ENCODE results near the gene GAREM1.
"Not testable (repeated sequence)": the region's sequence is repeated elsewhere in the genome, so short reads cannot be mapped to it uniquely, and the experiment has no call there.

Gene GAREM1

DNA sequence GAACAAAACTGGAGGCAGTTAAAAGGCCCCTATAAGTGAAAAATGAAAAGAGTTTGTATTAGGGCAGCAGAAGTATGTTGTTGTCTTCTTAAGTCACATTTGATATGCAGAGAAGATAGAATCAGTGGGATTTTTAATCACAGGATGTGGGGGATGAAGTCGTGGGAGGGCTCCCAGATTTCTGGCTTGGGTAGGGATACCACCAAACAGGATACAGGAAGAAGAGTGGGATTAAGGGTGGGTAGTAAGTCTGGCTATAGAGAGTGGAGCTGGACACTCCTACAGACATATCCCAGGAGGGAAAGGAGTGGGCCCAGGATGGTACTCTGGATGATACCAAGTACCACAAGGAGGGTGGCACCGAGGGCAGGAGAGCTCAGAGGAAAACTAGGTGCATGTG, 99.3 kb downstream of the GAREM1 start:
- no peak for DNase-seq (ENCODE audit: low read depth in 3 of 3)

DNA sequence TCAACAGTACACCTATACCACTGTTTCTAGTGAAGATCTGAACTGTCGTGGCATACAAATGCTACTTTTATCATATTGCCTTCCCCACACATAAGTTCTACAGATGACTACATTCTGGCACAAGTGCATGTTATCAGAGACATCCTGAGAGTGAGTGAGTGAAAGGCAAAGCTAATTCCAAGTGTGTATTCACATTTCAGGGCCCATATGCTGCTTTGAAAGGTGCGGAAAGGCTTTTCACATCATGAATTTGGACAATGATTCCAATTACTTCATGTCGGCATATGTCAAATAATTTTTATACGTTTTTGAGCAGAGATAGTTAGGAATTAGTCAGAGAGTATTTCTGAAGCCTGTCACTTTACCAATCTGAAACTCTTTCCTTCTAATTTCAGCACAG, 101.7 kb downstream of the GAREM1 start:
- no peak for DNase-seq (ENCODE audit: low read depth in 3 of 3)

DNA sequence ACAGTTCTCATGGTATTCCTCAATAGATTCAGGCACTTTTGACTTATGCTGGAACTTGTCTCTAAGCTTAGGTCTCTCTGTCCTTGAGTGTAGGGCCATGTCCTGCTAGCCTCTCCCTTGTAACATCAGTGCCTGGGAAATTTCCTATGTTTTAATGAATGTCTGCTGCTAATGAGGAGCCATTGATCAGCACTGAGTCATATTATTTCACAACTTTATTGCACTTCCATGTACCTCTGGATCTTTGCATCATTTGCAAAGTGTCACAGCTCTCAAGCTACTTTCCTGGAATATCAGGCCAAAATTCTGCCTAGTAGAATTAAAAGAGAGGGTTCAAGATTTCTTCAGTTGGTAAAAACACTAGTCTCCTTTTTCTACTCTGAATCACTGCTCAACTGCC, 102.5 kb downstream of the GAREM1 start:
- DNase-seq (ENCODE audit: low read depth in 3 of 3) = no peak

DNA sequence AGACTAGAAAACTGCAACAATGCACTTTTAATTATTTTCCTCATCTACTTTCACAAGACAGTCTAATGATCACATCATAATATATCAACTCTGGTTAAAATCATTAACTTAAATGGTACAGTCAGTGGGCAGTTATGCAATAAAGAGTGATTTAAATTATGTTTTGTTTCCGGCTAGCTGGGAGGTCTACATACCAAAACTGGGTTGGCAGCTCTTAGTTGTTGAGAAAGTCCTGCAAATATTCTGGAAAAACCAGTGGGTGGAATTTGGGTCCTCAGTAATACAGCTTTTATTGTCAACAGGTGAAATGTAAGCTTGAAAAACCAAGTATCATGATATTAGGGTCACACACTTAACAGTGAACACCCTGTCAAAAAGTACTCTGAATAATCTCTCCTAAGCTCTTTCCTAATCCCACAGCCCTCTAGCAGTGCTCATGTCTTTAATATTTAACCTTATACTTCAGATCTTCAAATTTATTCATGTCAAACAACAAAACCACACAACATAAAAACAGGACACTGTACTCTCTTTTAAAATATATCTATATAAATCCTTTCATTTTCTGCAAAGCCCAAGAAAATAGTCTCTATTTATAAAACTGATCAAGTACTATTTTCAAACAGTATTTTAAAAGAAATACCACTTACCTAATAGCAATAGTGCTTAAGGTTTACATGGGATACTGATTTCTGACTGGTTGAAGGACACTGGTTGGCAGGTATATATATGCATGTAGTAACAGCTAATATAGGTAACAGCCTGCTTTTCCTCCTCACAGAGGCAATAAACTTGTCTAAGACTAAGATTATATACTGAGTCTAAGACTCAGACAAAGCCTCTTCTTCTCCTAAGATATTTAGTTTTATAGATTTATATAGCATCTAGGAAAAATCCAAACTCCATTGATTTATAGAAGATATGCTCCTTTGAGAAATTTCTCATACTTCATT, 103.8 kb downstream of the GAREM1 start:
- DNase-seq (ENCODE audit: low read depth in 3 of 3) = no peak

DNA sequence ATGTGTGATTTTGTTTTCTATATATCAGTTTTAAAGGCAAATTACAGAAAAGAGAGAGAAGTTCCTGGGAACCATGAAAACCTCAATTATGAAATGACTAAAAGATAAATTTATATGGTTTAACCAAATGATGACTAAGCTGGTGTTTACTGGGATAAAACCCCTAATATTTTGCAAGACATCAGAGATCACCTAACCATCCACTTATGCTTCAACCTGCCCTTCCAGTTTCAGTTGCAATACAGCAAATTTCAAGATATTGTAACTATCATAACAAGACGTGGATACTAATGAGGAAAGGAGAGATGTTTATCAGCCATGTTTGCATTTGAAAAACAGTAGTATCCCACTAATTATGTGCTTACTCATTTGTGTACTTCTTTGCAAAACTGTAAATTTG, 108.2 kb downstream of the GAREM1 start:
- DNase-seq (ENCODE audit: low read depth in 3 of 3) = no peak

DNA sequence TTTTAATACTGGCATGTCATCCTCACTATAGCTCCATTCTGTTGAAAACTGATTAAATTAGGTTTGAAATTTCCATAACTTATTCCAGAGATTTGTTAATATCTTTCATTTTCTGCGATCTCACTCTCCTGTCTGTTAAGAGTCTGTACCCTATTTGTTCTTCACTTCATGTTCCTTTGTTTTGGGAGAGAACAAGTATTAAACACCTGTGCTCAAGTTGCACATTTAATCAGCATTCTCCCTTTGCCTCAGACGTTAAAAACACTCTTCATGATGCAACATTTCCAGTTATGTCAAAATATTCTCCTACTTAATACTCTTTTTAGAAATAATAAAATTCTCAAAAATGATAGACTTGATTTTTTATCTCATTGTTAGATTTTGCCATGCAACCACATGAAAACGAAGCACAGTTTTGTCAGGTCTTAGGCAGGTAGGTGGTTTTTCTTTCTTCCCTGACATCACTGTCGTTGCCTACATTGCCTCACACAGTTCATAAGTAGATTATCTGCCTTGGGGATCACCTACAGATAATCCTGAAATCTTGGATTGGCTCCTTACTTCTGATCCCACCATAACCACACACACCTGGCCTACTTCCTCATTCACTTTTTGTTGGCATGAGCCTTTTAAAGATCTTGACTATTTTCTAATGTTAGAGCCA, 109.9 kb downstream of the GAREM1 start:
- no peak for DNase-seq (ENCODE audit: low read depth in 3 of 3)

DNA sequence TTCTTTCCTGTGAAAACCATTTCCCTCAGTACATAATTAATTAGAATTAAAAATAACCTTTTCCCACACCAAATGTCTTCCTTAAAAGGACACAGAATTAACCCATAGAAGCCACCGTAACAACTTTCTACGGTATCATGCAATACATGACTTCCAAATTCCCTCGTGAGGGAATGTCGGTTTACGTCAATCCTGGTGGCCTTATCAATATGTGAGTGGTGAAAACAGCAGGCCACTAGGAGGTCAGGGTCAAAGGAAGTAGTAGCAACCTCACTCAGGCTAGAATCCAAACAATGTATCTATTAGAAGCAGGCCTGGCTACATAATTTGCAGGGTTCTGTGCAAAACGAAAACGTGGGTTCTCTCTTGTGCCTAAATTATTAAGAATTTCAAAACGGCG, 112.2 kb downstream of the GAREM1 start:
- DNase-seq (ENCODE audit: low read depth in 3 of 3) = no peak

DNA sequence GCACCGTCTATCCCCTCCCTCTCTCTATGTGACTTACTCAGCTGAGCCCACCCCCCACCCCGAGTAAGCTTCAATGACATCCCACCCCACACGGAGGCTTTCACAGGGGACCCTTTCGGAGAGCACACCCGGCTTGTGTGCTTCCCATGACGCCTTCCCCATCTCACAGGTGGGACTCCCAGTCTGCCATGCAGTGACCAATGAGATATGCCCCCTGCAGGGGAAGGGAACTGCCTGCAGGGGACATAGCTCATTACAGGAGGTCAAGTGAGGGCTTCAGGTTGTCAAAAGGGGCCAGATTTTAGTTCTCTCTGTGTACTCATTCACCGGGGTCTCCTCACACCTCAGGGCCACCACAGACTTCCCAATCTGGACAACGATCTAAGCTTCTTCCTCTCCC, 112.6 kb downstream of the GAREM1 start:
- DNase-seq (ENCODE audit: low read depth in 3 of 3) = no peak

DNA sequence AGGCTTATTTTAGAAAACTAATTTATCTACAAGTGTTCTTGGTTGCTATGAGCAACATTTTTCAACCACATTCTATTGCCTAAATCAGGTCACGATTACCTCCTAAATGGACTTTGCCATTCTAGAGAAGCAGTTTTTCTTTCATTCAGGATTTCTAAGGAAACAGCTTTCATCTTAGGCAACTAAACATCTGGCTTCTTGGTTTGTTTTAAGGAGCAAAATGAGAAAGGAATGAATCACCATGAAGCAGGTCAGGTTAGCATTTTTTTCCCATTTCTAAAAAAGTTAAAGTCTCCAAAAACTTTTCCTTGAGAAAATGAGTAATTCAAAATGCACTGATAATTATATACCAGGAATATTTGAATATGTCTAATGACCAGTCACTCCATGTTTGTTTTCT, 114.8 kb downstream of the GAREM1 start:
- DNase-seq (ENCODE audit: low read depth in 3 of 3) = no peak

DNA sequence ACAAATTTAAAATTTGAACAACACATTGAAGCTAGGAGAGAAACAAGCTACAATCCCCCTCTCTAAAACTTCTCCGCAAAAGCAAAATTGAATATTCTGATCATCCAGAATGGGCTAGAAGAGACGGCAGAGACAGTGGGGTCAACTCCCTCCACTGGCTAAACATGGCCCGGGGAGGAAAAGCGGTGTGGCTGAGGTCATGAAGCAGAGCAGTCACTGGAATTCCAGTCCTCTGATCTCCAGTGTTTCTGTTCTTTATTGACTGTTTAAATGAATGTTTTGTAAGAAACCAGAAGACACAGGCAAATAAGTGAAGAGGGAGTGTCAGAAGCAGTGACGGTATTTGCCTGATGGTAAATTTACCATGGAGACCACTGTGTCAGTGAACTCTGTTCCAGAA, 116.2 kb downstream of the GAREM1 start:
- DNase-seq (ENCODE audit: low read depth in 3 of 3) = no peak

DNA sequence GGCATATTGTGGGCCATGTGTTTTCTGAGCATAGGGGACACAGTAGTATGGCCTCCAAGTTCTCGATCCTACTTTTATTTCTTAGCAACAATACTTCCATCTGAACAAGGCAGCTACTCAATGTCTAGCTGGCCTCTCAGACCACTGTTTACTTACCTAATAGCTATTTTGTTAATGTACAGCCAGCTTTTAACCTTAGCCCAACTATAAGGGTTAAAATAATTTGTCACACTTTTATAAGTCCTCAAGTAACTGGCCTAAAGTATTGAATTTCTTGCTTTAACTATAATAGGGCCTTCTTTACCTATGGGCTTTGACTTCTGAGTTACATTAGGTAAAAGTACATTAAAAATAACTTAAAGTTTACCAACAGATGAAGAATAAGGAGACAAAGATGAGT, 117.4 kb downstream of the GAREM1 start:
- DNase-seq (ENCODE audit: low read depth in 3 of 3) = no peak

DNA sequence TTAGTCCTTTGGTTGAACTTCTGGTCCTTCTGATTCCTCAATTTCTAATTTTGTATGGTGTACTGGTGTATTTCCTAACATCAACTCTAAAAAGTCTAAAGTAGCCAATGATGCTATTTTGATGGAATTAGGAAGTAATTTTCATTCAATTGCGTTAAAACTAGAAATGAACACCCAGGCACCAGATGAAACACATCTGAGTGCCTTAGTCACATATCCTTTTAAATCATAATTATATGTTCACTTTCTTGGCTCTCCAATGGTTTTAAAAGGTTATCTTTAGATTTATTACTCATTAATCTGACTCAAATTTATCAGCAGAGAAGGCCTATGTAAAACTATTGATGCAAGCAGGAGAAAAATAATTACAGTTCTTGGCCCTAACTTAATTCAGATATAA, 119.7 kb downstream of the GAREM1 start:
- DNase-seq (ENCODE audit: low read depth in 3 of 3) = no peak

DNA sequence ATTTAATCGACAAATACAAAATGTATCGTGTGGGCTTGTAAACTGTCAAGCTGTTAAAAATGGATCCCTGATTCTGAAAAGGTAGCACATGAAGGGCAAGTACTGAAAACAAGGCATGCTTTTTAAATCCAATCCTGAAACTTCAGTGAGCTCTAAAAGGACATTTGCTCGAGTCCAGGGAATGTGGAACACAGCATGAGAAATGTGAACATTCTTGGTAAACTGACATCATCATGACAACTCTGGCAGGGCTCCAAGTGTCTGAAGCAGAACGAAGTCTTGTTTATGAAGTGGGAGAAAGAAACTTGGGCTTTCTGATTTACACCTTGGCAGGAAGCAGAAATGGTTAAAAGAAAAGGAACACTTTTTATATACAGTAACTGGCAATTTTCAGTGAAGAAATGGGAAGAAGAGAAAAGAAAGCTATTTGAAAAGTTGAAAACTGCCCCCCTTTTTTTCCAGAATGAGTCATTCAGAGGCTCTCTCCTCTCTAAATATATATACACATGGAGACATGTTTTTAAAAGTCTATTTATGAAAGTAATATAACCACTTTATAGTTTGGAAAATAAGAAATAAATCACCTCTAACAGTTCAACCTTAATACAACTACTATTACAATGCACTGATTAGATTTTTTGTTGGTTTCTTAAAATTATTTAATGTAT, 120.8 kb downstream of the GAREM1 start:
- DNase-seq (ENCODE audit: low read depth in 3 of 3) = no peak

DNA sequence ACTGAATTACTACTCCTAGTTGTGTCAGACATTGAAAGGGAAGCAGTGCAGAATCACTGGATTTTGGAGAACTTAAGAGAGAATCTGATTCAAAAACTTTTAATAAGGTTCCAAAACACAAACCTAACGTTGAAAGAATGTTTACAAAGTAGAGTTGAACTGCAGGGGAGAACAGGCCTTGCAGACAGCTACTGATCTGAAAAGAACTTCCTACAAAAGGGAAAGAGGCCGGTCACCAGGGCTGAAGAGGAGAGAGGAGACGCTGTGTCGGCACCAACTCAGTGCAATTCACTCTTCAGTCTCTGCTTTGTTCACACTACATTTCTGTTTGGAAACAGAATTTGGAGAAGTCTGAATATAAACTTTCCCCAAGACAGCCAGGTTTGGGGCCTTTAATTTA, 124.0 kb downstream of the GAREM1 start:
- no peak for DNase-seq (ENCODE audit: low read depth in 3 of 3)

DNA sequence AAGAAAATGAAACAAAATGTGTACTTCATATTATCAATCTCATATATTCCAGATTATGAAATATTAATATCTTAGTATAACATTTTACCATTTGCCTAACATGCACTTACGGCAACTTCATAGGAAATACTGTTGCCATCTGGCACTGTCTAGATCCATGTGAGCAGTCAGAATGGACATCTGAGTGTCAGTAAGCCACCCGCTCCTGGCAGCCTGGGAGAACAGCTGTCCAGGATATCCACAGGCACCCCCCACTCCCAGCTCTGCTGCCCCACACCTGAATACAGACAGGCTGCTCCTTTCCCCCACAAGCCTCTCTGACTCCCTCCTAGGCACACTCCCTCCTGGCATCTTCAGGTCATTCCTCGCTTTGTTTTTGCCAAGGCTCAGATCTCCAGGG, 127.0 kb downstream of the GAREM1 start:
- DNase-seq (ENCODE audit: low read depth in 3 of 3) = no peak

DNA sequence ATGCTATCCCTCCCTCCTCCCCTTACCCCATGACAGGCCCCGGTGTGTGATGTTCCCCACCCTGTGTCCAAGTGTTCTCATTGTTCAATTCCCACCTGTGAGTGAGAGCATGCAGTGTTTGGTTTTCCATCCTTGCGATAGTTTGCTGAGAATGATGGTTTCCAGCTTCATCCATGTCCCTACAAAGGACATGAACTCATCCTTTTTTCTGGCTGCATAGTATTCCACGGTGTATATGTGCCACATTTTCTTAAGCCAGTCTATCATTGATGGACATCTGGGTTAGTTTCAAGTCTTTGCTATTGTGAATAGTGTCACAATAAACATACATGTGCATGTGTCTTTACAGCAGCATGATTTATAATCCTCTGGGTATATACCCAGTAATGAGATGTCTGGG, 129.6 kb downstream of the GAREM1 start:
- not testable (repeated sequence) for DNase-seq (ENCODE audit: low read depth in 3 of 3)

DNA sequence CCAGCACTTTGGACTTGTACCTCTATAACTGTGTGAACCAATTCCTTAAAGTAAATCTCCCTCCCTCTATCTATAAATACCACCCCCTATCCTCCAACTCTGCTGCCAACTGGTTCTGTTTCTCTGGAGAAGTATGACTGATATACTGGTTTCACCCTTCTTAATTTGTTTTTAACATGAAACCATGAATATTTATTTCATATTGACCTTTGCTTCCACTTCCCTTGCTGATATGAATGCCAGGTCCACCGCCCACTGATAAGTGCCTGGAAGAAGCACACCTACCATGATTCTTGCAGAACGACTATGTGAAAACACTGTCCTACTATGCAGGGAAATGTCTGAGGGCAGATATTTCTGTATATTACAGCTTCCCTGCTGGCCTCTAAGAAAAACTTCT, 131.6 kb downstream of the GAREM1 start:
- DNase-seq (ENCODE audit: low read depth in 3 of 3) = no peak

DNA sequence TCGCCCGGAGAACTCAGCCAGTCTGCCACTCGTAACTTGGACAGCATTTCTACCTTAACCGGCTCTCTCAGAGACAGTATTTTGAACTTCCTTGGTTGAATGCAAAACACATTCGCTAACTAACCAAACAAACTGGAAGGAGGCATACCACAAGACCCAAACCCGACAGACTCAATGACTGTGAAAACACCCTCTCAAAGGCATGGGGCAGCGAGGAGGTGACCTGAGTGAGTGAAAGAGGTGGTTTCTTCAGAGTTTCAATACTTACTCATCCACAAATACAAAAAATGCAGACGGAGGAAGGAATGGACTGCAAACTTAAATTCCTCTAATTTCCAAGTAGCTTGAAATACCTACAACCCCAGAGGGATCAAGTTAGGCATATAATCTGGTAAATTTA, 132.9 kb downstream of the GAREM1 start:
- no peak for DNase-seq (ENCODE audit: low read depth in 3 of 3)

DNA sequence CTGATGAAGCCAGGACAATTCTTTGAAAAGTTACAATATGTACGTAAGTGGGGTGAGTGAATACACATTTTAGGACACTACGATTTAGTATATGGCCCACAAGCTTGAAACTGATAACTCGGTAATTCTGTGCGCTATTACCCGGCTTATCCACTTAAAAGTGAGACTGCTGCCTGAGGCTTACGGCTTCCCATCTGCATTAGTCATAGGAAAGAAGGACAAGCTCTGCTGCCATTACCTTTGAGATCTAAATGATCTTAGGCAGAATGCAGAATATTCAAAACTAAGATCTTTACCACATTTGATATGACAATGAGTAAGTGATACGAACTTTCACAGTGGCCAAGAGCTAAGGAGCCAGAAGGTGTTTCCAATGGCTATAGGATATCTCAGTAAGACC, 133.3 kb downstream of the GAREM1 start:
- no peak for DNase-seq (ENCODE audit: low read depth in 3 of 3)

DNA sequence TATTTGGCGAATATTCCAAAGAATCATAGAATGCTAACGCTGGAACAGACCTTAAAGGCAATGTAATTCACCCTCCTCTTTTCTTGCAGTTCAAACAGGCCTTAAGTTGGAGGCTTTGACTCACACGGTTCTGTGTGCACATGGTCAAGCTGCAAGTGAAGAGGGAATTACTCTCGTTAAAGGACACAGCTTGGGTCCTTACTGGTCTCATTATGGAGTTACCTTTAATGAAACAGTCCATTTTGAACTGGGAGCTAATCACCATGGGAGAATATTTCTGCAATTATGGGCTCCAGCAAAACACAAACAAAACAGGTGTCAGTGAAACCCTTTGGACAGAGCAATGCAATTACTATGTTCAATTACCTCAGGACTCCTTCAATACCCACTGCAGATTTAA, 135.5 kb downstream of the GAREM1 start:
- no peak for DNase-seq (ENCODE audit: low read depth in 3 of 3)

DNA sequence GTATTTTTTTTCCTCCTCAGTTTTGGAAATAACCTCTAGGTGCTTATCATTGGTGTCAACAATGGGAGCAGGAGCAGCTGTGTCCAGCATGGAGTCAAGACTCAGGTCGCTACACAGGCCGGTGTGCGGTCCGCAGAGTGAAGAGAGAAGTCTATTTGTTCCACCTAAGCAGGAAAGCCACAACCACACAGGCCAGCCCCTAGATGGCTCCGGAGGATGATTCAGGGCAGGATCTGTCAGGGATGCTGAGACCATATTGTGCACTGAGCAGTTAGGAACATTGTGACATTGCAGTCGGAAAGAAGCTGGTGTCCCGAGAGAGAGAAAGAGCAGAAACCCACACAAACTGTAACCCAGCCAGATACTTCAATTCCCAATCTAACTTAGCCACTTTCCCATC, 136.9 kb downstream of the GAREM1 start:
- DNase-seq (ENCODE audit: low read depth in 3 of 3) = no peak

DNA sequence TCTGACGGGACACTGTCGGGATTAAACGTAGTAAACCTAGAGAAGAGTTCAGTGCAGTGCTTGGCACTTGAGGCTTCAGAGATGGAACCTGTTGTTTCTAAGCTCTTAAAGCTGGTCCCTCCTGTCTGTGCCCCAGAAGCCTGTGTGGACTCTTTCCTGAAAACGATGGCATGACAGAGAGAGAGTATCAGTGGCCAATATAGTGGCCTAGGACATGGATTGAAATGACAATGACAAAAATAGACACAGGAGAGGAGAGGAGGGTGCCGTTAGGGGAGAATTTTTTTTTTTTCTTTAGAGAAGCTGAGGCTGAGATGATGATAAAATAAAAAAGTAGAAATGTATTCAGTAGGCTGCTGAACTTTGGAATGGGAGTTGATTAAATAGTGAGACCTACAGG, 138.0 kb downstream of the GAREM1 start:
- no peak for DNase-seq (ENCODE audit: low read depth in 3 of 3)

DNA sequence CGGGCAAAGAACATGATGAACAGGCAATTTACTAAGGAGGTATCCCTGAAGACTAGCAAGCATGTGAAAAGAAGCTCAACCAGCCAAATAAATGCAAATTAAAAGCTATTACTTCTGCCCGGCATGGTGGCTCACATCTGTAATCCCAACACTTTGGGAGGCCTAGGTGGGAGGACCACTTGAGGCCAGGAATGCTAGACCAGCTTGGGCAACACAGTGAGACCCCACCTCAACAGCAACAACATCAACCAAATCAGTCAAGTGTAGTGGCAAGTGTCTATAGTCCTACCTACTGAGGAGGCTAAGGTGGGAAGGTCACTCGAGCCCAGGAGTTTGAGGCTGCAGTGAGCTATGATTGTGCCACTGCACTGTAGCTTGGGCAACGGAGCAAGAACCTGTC, 141.7 kb downstream of the GAREM1 start:
- no peak for DNase-seq (ENCODE audit: low read depth in 3 of 3)
